GM23338 (cell line): ENCODE data around the gene ETFA.

Experiments
- EZH2 ChIP-seq: fragments of 200-600 bp; sonication (generic); IDR thresholded peaks from one replicate; pipeline ENCODE4 v1.8.0; 2017; ENCODE audit warnings: antibody characterized with exemption, mild to moderate bottlenecking, low read depth; ENCODE audit not compliant: unreplicated experiment
- TF ChIP-seq, protein P1 (sequence below), 2 experiments: fragments of 200-600 bp in 1 of 2; sonication (generic) in 1 of 2; conservative IDR thresholded peaks; 2 replicates each; pipeline versions ENCODE4 v1.5.1 to v1.6.1; 2016 to 2017; ENCODE audit warnings: antibody characterized with exemption in 2 of 2, low read depth in 2 of 2, mild to moderate bottlenecking in 2 of 2, moderate library complexity in 1 of 2

DNA sequence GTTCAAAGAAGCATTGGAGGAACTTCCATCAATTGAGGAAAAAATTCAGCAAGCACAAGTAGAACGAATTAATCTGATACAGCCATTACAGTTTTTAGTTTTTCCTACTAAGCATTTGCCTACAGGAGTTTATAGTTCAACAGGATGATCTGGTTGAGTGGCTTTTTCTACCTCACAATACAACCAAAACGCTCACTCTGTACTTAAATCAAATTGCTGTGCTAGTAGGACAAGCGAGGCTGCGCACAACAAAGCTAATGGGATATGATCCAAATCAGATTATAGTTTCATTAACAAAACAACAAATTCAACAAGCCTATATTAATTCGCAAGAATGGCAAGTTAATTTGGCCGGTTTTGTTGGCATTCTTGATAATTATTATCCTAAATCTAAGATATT is 44.2 kb downstream of the ETFA start:
- no peak for TF ChIP-seq EZH2
- TF ChIP-seq, protein P1, sequence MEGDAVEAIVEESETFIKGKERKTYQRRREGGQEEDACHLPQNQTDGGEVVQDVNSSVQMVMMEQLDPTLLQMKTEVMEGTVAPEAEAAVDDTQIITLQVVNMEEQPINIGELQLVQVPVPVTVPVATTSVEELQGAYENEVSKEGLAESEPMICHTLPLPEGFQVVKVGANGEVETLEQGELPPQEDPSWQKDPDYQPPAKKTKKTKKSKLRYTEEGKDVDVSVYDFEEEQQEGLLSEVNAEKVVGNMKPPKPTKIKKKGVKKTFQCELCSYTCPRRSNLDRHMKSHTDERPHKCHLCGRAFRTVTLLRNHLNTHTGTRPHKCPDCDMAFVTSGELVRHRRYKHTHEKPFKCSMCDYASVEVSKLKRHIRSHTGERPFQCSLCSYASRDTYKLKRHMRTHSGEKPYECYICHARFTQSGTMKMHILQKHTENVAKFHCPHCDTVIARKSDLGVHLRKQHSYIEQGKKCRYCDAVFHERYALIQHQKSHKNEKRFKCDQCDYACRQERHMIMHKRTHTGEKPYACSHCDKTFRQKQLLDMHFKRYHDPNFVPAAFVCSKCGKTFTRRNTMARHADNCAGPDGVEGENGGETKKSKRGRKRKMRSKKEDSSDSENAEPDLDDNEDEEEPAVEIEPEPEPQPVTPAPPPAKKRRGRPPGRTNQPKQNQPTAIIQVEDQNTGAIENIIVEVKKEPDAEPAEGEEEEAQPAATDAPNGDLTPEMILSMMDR (conservative IDR thresholded peaks at IDR 0.05; ENCODE audit: low read depth in 2 of 2), result no peak
